IPS-18a (cell line): ENCODE results near the gene LRRC47.
"Not testable (repeated sequence)": the region's sequence is repeated elsewhere in the genome, so short reads cannot be mapped to it uniquely, and the experiment has no call there.

Experiments
- H3K27ac ChIP-seq: one replicate; pipeline ENCODE4 v1.5.1; 2013; ENCODE audit warnings: low read length
- H3K27me3 ChIP-seq: one replicate; pipeline ENCODE4 v1.6.1; 2013; ENCODE audit warnings: mild to moderate bottlenecking, low read length; ENCODE audit not compliant: control insufficient read depth, insufficient read depth
- H3K36me3 ChIP-seq: one replicate; pipeline ENCODE4 v1.6.1; 2013; ENCODE audit warnings: low read depth, low read length; ENCODE audit not compliant: control insufficient read depth
- H3K4me1 ChIP-seq: one replicate; pipeline ENCODE4 v1.6.1; 2013; ENCODE audit warnings: low read depth, low read length; ENCODE audit not compliant: control insufficient read depth
- H3K4me3 ChIP-seq: one replicate; pipeline ENCODE4 v1.5.1; 2013; ENCODE audit warnings: low read length
- H3K9ac ChIP-seq: one replicate; pipeline ENCODE4 v1.6.1; 2013; ENCODE audit warnings: mild to moderate bottlenecking, low read length, moderate library complexity
- H3K9me3 ChIP-seq: one replicate; pipeline ENCODE4 v1.6.1; 2013; ENCODE audit warnings: low read depth, low read length; ENCODE audit not compliant: control insufficient read depth

Gene LRRC47

DNA sequence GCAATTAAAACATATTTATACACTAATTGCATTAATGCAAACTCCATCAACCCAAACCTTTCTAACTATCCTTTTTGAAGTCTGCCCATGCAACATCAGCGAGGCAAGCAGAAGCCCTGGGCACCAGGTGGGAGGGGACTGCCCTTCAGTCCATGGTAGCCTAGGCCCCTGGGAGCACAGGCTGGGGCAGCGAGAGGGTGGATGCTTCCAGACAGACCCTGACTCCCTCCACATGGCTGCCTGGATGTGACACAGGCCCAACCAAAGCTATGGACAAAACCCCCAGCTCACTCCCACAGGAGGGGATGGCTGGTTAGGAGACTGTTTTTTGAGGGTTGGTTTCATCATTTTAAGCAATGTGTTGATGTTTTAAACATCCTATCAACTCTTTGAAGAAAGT lies 17.8 kb upstream of the LRRC47 start:
- H3K27ac ChIP-seq: no peak overlapping the region
- H3K4me3 ChIP-seq: no peak overlapping the region
- no peaks in the 10 kb centered on the region for H3K27me3 ChIP-seq
- H3K36me3 ChIP-seq: no peaks in the 10 kb centered on the region
- no peaks in the 10 kb centered on the region for H3K4me1 ChIP-seq
- H3K9me3 ChIP-seq: no peaks in the 10 kb centered on the region
- H3K9ac ChIP-seq: no peak overlapping the region

DNA sequence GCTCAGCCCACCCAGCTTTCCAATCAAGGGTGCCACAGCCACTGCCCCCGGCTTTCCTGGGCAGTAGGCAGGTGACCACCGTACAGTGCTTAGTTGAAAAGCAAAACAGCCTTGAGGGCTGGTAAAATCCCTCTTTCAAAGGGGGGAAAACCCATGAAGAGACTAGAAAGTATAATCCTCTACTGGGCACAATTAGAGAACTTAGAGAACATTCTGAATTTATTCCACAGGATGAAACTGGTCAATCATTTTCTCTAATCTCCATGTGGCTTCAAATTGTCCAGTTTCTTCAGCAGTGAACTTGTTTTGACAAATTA lies 15.3 kb upstream of the LRRC47 start:
- Histone ChIP-seq H3K4me3 (no peak overlapping the region), H3K9ac (no peak overlapping the region), H3K36me3 (no peaks in the 10 kb centered on the region), H3K27me3 (no peaks in the 10 kb centered on the region), H3K9me3 (no peaks in the 10 kb centered on the region), H3K4me1 (no peaks in the 10 kb centered on the region), H3K27ac (no peak overlapping the region)

DNA sequence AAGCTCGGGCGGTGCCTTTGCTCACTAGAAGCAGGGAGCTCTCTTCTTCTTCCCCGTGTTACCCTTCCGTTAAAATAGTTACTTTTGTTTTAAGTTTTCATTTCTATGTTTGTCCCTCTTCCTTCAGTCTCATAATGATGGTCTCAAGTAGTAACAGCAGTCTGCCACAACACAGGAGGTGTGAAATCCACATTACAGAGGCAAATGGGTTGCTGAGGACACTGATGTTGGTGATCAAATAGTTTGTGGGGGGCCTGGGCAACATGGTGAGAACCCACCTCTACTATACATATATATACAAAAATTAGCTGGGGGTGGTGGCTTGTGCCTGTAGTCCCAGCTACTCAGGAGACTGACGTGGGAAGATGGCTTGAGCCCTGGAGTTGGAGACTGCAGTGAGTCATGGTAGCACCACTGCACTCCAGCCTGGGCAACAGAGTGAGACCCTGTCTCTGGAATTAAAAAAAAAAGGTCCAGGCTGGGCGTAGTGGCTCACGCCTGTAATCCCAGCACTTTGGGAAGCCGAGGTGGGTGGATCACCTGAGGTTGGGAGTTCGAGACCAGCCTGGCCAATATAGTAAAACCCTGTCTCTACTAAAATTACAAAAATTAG lies 14.0 kb upstream of the LRRC47 start:
- not testable (repeated sequence) for H3K4me1 ChIP-seq, H3K4me3 ChIP-seq, H3K27me3 ChIP-seq, H3K36me3 ChIP-seq, H3K9ac ChIP-seq, H3K9me3 ChIP-seq, H3K27ac ChIP-seq

DNA sequence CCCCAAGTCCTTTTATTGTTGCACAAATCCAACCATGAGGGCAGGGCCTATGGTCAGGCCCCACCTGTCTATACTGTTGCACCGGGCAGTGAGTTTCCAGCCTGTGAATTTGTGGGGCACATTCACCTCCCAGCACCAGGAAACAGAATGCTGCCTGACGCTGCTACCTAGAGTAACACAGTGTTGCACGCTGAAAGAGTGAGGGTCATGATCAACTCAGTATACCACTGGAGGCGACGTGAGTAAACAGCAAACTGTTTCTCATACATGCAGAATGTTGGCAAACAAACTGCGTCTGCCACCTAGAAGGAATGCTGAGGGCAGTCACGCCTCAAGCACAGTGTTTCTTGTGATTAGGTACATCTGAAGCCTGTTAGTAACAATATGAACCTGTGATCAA lies 13.4 kb upstream of the LRRC47 start:
- H3K4me3 ChIP-seq: no peak overlapping the region
- no peak overlapping the region for H3K27ac ChIP-seq
- H3K36me3 ChIP-seq: no peaks in the 10 kb centered on the region
- H3K27me3 ChIP-seq: no peaks in the 10 kb centered on the region
- no peak overlapping the region for H3K9ac ChIP-seq
- no peaks in the 10 kb centered on the region for H3K4me1 ChIP-seq
- no peaks in the 10 kb centered on the region for H3K9me3 ChIP-seq

DNA sequence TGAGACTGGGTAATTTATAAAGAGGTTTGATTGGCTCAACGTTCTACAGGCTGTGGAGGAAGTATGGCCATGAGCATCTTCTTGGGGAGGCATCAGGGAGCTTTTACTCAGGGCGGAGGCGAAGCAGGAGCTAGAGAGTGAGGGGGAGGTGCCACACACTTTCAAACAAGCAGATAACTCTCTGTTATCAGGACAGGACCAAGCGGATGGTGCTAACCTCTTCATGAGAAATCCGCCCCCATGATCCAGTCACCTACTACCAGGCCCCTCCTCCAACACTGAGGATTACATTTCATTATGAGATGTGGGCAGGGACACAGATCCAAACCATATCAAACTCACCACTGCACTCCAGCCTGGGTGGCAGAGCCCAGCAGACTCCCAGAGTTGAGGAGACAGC lies 11.5 kb upstream of the LRRC47 start:
- Histone ChIP-seq H3K36me3 (no peaks in the 10 kb centered on the region), H3K9ac (no peak overlapping the region), H3K4me1 (no peaks in the 10 kb centered on the region), H3K27ac (no peak overlapping the region), H3K4me3 (no peak overlapping the region), H3K27me3 (no peaks in the 10 kb centered on the region), H3K9me3 (no peaks in the 10 kb centered on the region)

DNA sequence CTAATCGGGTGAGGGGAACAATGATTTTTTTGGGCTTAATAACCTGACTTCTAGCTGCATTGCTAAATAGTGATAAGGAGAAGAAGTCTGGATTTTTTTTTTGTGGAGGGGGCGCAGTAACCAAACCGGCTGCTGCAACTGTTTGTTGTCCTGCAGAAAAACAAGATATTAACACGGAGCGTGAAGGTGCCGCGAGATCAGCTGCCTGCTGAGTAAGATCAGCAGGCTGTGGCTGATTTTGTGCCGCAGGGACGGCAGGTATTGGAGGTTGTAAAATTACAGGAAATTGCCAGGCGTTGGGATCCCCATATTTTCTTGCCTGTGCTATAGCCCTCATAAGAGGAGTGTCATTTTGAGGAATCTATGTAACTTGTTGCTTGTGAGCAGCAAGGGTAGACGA lies 8.7 kb upstream of the LRRC47 start:
- Histone ChIP-seq H3K36me3 (no peaks in the 10 kb centered on the region), H3K4me3 (no peak overlapping the region), H3K9me3 (no peaks in the 10 kb centered on the region), H3K27ac (no peak overlapping the region), H3K27me3 (no peaks in the 10 kb centered on the region), H3K9ac (no peak overlapping the region), H3K4me1 (no peaks in the 10 kb centered on the region)

DNA sequence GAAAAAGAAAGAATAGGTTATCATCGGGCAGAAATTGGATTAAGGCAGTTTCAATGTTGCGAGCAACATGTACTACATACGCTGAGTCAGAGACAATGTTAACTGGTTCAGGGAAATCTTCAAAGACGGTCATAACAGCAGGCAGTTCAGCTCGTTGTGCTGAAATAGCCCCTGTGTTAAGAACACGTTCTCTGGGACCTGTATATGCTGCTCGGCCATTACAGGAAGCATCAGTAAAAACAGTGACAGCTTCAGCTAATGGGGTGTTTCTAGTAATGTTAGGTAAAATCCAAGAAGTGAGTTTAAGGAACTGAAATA lies 8.3 kb upstream of the LRRC47 start:
- H3K9me3 ChIP-seq, H3K27ac ChIP-seq, H3K27me3 ChIP-seq, H3K9ac ChIP-seq, H3K4me1 ChIP-seq, H3K4me3 ChIP-seq, H3K36me3 ChIP-seq: not testable (repeated sequence)

DNA sequence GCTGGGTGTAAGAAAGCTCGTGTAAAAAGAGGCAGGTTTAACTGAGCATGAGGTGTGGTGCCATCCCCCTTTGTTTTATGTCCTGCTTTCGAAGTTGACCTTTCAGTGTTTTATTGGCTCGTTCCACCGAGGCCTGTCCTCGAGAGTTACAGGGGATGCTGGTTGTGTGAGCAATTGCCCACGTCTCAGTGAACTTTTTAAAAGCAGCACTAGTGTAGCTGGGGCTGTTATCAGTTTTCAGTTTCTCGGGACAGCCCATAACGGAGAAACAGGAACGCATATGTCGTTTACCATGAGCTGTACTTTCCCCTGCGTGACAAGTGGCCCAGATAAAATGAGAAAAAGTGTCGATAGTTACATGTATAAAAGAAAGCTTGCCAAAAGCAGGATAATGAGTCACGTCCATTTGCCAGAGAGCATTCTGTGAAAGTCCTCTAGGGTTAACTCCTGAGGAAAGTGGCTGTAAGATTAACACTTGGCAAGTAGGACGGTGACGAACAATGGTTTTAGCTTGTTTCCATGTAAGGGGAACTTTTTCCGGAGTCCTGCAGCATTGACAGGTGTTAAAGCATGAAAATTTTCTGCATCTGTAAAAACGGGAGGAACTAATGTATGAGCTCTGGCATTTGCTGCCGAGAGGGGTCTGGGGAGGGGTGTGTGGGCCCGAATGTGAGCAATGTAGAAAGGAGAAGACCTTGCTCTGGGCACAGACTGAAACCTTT lies 7.8 kb upstream of the LRRC47 start:
- Histone ChIP-seq H3K4me1 (no peaks in the 10 kb centered on the region), H3K9me3 (no peaks in the 10 kb centered on the region), H3K27me3 (no peaks in the 10 kb centered on the region), H3K4me3 (no peak overlapping the region), H3K27ac (no peak overlapping the region), H3K36me3 (no peaks in the 10 kb centered on the region), H3K9ac (no peak overlapping the region)

DNA sequence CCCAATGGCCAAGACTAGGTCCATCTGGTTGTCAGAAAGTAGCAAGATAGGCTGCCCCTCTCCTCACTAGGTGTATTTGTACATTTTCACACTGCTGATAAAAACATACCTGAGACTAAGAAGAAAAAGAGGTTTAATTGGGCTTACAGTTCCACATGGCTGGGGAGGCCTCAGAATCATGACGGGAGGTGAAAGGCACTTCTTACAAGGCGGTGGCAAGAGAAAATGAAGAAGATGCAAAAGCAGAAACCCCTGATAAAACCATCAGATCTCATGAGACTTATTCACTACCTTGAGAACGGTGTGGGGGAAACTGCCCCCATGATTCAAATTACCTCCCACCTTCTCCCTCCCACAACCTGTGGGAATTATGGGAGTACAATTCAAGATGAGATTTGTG lies 4.5 kb upstream of the LRRC47 start:
- H3K27ac ChIP-seq, H3K9ac ChIP-seq, H3K4me3 ChIP-seq, H3K4me1 ChIP-seq, H3K9me3 ChIP-seq, H3K36me3 ChIP-seq, H3K27me3 ChIP-seq: not testable (repeated sequence)

DNA sequence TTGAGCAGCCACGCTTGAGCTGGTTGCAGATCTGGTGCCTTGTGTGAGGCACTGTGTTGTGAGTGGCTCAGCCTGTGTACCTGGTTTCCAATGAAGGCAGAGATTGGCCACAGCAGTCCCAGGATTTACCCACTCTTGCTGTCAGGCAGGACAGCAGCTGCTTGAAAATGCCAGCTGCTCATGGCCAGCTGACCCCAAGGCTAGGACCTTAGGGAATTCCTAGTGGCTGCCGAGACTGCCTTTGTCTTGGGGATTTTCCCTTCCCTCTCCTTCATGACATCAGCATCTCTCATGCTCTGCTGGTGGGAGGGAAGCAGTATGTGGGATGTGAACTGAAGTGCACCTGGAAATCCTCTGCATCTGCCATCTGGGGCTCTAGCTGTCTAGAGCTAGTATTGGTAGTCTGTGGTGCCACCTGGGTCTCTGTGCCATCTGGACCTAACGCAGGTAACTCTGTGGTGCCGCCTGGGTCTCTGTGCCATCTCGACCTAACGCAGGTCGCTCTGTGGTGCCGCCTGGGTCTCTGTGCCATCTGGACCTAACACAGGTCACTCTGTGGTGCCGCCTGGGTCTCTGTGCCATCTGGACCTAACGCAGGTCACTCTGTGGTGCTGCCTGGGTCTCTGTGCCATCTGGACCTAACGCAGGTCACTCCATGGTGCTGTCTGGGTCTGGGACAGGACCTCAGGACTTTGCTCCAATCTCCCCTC lies 3.8 kb upstream of the LRRC47 start:
- H3K36me3 ChIP-seq: no peaks in the 10 kb centered on the region
- H3K27ac ChIP-seq: no peak overlapping the region
- no peaks in the 10 kb centered on the region for H3K9me3 ChIP-seq
- H3K9ac ChIP-seq: no peak overlapping the region
- no peak overlapping the region for H3K4me3 ChIP-seq
- H3K4me1 ChIP-seq: peaks cover 10% of the 10 kb centered on the region
- H3K27me3 ChIP-seq: no peaks in the 10 kb centered on the region

DNA sequence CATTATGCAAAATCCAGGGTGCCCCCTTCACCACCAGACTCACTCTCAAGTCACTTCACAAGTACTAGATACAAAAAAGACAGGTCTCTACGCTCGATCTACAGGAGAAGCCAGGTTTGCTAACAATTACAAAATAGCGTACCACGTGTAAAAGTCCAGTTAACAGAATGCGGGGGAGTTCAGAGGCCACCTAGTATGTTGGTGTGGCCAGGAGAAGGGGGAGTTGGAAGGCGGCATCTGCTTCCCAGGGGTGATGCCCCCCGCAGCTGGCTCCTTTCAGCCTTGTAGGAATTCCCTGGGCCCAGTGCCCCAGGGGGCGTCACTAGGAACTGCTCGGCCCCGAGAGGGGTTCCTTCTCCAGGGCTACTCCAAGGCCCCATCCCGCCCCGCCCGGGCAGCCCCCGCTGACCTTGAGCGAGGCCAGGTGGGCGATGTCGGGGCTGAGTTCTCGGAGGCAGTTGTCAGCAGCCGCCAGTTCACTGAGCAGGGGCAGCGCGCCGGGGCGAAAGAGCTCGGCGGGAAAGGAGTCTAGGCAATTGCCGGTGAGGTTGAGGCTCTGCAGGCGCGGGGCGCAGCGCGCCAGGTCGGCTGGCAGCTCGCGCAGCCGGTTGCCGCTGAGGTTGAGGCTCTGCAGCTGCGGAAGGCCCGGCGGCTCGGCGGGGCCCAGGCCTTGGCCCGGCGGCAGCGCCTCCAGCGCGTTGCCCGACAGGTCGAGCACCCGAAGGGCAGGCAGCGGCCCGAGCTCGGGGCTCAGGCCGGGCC lies 664 bp downstream of the LRRC47 start:
- Histone ChIP-seq H3K27ac (no peak overlapping the region), H3K27me3 (no peaks in the 10 kb centered on the region), H3K9ac (peak overlapping the region; percentile 69), H3K4me3 (peak overlapping the region; percentile 79), H3K4me1 (peaks cover 26% of the 10 kb centered on the region), H3K9me3 (no peaks in the 10 kb centered on the region), H3K36me3 (no peaks in the 10 kb centered on the region)
